ENCODE measurements around the gene FKBP2. TPM values are rescaled to one million over a fixed set of nuclear protein-coding genes. Genes with fewer than 3 reads are reported as not detected.
"Not testable (repeated sequence)": the region's sequence is repeated elsewhere in the genome, so short reads cannot be mapped to it uniquely, and the experiment has no call there.

The FKBP2 gene
- total RNA-seq, 1 experiment from 2014 or later = 259 TPM

DNA sequence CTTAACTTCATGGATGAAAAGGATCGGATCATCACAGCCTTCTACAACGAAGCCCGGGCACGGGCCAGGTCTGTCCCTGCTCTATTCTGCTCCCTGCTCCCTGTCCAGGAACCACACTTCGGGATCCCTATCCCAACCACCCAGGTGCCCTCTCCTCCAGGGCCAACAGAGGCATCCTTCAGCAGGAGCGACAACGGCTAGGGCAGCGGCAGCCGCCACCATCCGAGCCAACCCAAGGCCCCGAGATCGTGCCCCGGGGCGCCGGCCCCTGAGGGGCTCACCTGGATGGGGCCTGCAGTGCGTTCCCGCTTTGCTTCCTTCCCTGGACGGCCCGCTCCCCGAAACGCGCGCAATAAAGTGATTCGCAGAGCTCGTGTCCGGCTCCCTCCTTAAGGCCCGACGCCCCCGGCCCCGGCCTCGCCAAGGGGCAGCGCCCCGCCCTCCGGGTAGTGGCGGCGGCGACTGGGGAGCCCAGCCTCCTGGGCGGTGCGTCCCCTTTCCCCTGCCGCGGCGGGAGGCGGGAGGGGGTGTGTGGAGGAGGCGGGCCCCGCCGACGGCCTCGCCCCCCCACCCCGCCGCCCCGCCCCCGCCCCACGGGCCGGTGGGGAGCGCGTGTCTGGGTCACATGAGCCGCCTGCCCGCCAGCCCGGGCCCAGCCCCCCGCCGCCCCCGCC lies 6.8 kb upstream of the FKBP2 start, which contains the start of gene VEGFB:
VEGFB (plus strand) TSS at position 672 of the 674 bp plus-strand sequence. CDS start 250 bp downstream, outside the sequence.
- peak; percentile 44 for DNase-seq (ENCODE audit: low spot score)

- DNase-seq (ENCODE audit: low spot score) = peak; percentile 51
Measured at GRCh38 chr11:64234647-64235379, 6.1 kb upstream of the FKBP2 start.

DNA sequence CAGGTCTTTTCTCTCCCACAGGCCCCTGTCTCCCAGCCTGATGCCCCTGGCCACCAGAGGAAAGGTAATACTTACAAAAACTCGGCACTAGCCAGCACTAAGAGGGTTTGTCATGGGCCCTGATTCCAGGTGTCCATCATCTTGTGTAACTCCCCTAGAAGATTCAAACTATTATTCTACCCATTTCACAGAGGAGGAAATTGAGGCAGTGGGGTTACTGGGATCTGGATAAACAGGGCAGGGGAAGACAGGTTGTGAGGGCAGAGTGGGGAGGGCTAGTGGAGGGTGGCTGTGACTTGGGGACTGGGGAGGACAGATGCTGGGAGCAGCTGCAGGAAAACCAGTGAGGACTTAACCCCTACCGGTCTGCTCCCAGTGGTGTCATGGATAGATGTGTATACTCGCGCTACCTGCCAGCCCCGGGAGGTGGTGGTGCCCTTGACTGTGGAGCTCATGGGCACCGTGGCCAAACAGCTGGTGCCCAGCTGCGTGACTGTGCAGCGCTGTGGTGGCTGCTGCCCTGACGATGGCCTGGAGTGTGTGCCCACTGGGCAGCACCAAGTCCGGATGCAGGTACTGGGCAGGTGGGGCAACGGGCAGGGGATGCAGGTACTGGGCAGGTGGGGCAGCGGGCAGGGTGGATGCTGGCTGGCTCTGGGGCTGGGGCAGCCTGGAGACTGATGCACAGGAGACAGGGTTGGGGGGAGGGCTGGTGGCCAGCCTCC lies 5.3 kb upstream of the FKBP2 start:
- DNase-seq (ENCODE audit: low spot score) = no peak

- peak; percentile 98 for DNase-seq (ENCODE audit: low spot score)
Measured at GRCh38 chr11:64237484-64237951, 3.4 kb upstream of the FKBP2 start.

- DNase-seq (ENCODE audit: low spot score) = no peak
Measured at GRCh38 chr11:64238076-64238475, 2.8 kb upstream of the FKBP2 start.

DNA sequence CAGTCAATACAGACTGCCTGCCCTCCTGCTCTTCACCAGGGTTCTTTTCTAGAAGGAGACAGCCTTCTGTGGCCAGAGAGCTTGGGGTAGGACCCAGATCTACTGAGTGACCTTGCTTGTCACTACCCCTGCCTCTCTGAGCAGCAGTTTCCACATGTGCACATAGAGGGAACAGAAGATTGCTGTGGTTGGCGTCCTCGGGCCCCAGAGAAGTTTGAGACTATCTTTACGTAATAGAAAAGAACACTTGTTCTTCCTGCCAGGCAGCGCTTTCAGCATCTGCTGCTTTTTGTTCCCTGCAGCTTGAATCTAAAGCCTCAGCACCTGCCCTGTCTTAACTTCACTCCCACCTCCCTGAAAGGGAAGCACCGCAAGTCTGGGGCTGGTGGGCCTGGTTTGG lies 1.9 kb upstream of the FKBP2 start:
- DNase-seq (ENCODE audit: low spot score) = no peak

GRCh38 chr11:64239662-64240434 lies 1.0 kb upstream of the FKBP2 start:
- no peak for DNase-seq (ENCODE audit: low spot score)

- peak; percentile 100 for DNase-seq (ENCODE audit: low spot score)
Measured at GRCh38 chr11:64241241-64241490, 271 bp downstream of the FKBP2 start.

DNA sequence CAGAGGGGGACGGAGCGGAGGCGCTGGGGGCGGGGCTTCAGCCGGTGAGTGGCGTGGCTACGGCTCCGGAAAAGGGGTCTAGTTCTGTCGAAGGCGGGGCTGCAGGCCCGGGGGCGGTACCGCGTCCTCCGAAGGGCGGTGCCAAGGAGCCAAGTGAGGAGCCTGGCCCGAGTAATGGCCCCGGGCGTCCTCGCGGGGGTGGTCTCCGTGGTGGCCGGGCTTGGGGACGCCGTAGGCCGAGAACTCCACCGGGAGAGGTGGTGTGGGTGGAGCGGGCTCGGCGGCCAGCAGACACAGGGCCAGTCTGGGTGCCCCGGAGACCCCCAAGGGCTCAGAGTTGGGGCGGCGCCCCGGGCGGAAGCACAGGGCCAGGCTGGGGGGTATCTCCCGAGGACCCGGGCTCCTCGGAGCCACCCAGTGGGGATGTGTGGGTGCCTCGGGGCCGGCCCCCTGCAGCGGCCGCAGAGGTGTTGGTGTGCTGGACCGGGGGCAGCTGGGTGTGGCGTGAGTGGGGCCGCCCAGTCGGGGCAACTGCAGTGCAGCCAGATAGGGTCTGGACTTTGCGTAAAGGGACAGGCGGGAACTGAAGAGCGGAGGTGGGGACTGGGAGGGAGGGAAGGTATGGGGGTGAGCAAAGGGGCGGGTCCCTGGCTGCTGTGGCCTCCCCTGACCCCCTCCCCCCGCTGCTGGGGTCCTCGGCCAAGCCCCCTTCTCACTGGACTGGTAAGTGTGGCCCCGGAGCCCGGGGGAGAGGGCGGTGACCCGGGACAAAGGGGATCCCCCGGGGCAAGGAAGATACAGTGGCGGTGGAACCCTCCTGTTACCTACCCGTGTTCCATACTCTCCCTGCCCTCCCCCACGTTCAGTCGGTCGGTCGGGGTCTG lies 838 bp downstream of the FKBP2 start:
- peak; percentile 46 for DNase-seq (ENCODE audit: low spot score)

DNA sequence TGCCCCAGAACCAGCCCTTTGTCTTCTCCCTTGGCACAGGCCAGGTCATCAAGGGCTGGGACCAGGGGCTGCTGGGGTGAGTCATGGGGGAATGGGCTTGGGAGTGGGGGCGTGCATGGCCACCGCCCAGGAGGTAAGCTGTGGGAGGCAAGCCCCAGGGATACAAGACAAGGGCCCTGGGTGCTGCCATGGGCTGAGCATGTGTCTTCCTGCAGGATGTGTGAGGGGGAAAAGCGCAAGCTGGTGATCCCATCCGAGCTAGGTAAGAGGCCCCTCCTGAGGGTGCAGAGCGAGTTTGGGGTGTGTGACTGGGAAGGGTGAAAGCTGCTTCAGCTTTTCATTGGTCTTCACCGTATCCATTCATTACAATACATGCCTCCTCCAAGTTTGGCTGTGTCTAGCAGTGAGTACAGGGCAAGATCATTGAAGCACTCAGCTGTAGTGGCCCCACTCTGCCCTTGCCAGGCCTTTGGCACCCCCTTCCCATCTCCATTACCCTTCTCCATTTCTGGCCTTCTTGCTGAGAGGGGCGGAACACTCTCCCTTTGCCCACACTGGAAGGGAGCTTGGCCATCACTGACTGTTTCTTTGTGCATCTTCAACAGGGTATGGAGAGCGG lies 2.5 kb downstream of the FKBP2 start:
- DNase-seq (ENCODE audit: low spot score) = no peak

DNA sequence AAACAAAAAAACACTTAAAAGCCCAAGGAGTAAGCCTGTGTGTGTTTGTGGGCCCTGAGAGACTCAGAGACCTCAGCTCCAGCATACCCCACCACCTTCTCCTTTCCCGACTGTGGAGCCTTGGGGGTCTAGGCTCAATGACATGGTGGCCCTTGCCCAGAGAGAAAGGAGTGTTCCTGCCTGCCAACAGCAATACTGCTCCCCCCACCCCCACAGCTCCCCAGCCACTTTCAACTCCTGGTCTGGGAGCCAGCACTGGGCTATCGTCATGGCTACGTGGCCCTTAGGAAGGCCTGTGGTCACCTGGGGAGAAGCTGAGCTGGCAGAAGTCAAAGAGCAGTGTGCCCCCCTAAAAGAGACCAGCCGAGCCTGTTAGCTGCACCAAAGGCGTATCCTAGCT lies 3.2 kb downstream of the FKBP2 start:
- DNase-seq (ENCODE audit: low spot score) = no peak

DNA sequence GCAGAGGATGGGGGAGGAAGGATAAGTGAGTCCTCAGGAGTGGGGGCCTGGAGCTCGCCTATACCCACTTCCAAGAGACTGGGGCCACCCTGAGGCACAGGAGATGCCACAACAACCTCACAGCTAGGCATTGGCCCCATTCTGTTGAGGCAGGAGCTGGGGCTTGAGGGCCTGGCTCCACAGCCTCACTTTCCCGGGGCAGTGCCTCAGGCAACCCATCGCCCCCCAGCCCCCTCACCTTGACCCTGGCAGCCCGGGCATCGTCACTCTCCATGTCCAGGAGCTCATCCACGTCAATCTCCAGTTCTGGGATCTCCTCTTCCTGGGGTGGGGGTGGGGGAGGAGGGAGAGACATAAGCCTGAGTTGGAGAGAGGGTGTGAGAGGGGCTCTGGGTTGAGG lies 4.1 kb downstream of the FKBP2 start:
- no peak for DNase-seq (ENCODE audit: low spot score)

- DNase-seq (ENCODE audit: low spot score) = no peak
Measured at GRCh38 chr11:64245401-64245796, 4.5 kb downstream of the FKBP2 start.

DNA sequence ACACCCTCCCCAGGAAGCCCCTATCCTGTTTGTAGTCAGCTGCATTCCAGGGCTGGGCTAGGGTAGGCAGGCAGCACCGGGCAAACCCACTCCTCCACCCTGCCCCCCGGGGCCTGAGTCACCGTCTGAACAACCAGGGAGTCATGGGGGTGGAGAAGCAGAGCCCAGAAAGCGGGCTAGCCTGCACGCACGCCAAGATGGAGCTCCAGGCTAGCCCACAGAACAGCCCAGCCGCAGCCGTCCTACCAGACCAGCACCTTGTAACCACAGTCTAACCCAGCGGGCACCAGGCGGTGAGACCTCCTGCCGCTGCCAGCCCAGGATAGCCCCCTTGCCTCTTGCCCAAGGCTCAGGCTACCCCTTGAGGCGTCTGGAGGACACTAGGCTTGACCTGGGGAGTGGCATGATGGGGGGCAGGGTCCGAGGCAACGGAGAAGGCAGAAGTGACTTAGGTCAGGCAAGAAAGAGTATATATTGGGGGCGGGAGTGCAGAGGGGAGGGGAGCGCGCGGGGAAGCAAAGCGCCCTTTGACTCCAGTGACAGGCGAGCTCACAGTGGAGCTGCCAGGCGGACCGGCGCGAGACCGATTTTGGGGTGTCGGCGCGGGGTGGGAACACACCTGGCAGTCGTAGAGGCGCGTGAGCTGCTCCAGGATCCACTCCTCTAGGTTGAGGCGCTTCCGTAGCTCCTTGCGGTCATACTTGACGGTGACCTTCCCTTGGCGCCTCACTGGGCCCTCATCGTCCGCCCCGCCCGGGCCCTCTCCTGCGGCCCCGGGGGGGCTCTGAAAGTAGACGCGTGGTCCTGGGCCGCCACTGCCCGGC lies 5.1 kb downstream of the FKBP2 start:
- peak; percentile 84 for DNase-seq (ENCODE audit: low spot score)

GRCh38 chr11:64246621-64246870 lies 5.7 kb downstream of the FKBP2 start:
- DNase-seq (ENCODE audit: low spot score) = not testable (repeated sequence)

DNA sequence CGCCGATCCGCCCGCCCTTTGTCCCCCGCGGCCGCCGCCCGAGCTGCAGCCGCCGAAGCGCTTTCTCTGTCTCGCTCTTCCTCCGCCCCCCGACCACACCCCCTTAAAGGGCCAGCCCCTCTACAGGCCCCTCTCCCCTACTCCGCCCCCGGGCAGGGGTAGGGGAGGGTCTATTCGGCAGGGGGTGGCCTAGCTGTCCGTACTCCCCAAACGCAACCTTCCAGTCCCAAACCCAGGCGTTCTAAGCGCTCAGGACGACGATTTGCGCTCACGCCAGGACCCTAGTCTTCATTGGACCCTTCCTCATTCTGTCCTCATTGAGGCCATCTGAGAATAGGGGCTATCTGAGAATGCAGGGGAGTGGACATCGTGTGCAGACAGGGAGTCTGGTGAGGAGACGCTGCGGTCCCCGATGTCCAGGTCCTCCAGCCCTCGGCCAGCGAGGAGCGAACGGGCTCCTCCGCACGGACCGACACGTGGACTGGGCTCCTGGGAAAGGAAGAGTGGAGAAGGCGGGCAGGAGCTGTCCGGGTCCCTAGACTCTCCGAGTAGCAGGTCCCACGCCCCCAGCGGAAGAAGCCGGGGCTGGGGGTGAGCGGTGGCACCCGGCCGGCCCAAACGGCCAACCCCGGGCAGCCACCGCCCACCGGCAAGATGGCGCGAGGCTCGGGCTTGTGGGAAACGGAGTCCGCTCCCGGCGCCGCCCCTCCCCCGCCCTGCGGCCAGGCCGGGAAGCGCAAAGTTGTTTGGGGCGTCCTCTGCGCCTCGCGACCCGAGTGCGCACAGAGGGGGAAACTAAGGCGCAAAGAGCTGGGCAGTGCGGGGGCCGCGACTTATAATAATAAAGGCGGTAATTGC lies 6.2 kb downstream of the FKBP2 start, which contains the start of gene PPP1R14B:
PPP1R14B (minus strand) TSS at position 73 of the 858 bp plus-strand sequence. CDS start 270 bp downstream, outside the sequence.
- peak; percentile 90 for DNase-seq (ENCODE audit: low spot score)

- no peak for DNase-seq (ENCODE audit: low spot score)
Measured at GRCh38 chr11:64247729-64248531, 7.0 kb downstream of the FKBP2 start.

DNA sequence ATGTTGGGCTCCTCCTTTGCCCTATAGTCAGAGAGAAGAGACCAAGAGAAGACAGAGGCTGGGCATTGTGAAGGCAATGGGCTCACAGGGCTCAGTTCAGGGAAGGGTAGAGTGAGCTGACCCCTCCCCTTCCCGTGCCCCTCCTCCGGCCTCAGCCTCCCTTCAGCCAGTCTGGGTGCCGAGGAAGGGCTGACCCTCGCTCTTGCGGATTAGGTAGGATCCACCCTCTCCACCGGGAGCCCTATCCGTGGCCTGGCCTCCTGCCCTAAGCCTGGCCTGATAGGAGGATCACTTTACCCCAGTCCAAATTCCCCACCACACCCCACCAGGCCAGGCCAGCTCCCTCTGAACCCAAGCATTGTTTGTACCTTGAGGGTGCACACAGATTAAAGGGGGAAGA lies 7.7 kb downstream of the FKBP2 start:
- DNase-seq (ENCODE audit: low spot score) = no peak

Data from HT-29 (cell line).